K562 (cell line): ENCODE measurements around the gene KLHL22. TPM values are rescaled to one million over a fixed set of nuclear protein-coding genes. Genes with fewer than 3 reads are reported as not detected.

Experiments
- C11orf30 ChIP-seq: fragments of 450-650 bp; IDR thresholded peaks from 2 replicates; pipeline ENCODE4 v1.6.1; 2016; ENCODE audit warnings: low read depth, mild to moderate bottlenecking
- CCNT2 ChIP-seq: IDR thresholded peaks from 2 replicates; pipeline ENCODE4 v1.6.1; 2011; ENCODE audit warnings: borderline replicate concordance, low read depth, mild to moderate bottlenecking, moderate library complexity, mixed read lengths, low read length; ENCODE audit not compliant: insufficient read length; ENCODE audit errors: extremely low read depth
- JUN ChIP-seq, 2 experiments: sonication (generic) in 1 of 2; formaldehyde crosslinking in 1 of 2; IDR thresholded peaks; 2 replicates each; pipeline versions ENCODE4 v1.6.1 to v1.8.0; 2012 to 2022; ENCODE audit warnings: borderline replicate concordance in 2 of 2, mild to moderate bottlenecking in 2 of 2, improper control_type of control experiment in 1 of 2, low read depth in 1 of 2, low read length in 1 of 2, missing genetic modification reagents in 1 of 2
- POLR2G ChIP-seq: fragments of 200-400 bp; formaldehyde crosslinking; IDR thresholded peaks from 2 replicates; pipeline ENCODE4 v1.6.1; 2017; ENCODE audit warnings: low read depth, mild to moderate bottlenecking, antibody characterized with exemption, low read length, moderate library complexity
- TAF15 ChIP-seq: fragments of 200-400 bp; formaldehyde crosslinking; IDR thresholded peaks from 2 replicates; pipeline ENCODE4 v1.6.1; 2017; ENCODE audit warnings: mild to moderate bottlenecking, low read depth, low read length, moderate library complexity
- TARDBP ChIP-seq: fragments of 450-650 bp; IDR thresholded peaks from 2 replicates; pipeline ENCODE4 v1.6.1; 2016
- USF1 ChIP-seq: sonication (generic); formaldehyde crosslinking; IDR thresholded peaks from 2 replicates; pipeline ENCODE4 v1.9.0; 2022; ENCODE audit warnings: mild to moderate bottlenecking, missing genetic modification reagents
- WHSC1 ChIP-seq: IDR thresholded peaks from one replicate; pipeline ENCODE4 v1.6.1; 2012; ENCODE audit warnings: low read length, control low read depth, inconsistent platforms
- ZBTB7A ChIP-seq: IDR thresholded peaks from 2 replicates; pipeline ENCODE4 v1.6.1; 2011; ENCODE audit warnings: low read depth, mild to moderate bottlenecking, low read length, moderate library complexity, borderline replicate concordance; ENCODE audit not compliant: control insufficient read depth
- ZNF12 ChIP-seq: sonication (generic); formaldehyde crosslinking; IDR thresholded peaks from 2 replicates; pipeline ENCODE4 v1.4.0; 2020; ENCODE audit warnings: mild to moderate bottlenecking, missing genetic modification reagents
- ZNF175 ChIP-seq: fragments of 200-800 bp; sonication (Bioruptor generic); IDR thresholded peaks from 2 replicates; pipeline ENCODE4 v1.6.1; 2016; ENCODE audit warnings: low read depth, mild to moderate bottlenecking, missing genetic modification characterization, missing compliant biosample characterization
- ZNF253 ChIP-seq: fragments of 250-450 bp; sonication (Bioruptor Pico); conservative IDR thresholded peaks from 2 replicates; pipeline ENCODE4 v1.6.1; 2021; ENCODE audit warnings: mild to moderate bottlenecking
- polyA plus RNA-seq, 8 experiments: library from polyadenylated mRNA; depleted of rRNA in 4 of 8; stranded (reverse) in 5 of 8; unstranded in 3 of 8; fragments of >200 nt; fragmentation: Nextera tagmentation in 2 of 8; fragmentation: Illumina TruSeq in 1 of 8; extraction: Ambion mirVana in 2 of 8; extraction: Trizol in 1 of 8; gene quantifications; 2 replicates each; pipeline versions ENCODE4 v1.2.1 to v1.2.3, GENCODE V29; 2011 to 2014; ENCODE audit warnings: inconsistent platforms in 1 of 8, missing spikeins in 1 of 8
- total RNA-seq, 7 experiments: library from RNA; depleted of rRNA in 6 of 7; stranded (reverse); fragments of >200 nt in 6 of 7; fragmentation: Illumina TruSeq in 2 of 7; extraction: Trizol in 2 of 7; gene quantifications; 2 replicates each; pipeline versions ENCODE4 v1.2.1 to v1.2.3, GENCODE V29; 2011 to 2021; ENCODE audit warnings: low replicate concordance in 1 of 7
- TF ChIP-seq, protein P1 (sequence below): sonication (generic); formaldehyde crosslinking; IDR thresholded peaks from 2 replicates; pipeline ENCODE4 v1.8.0; 2022; ENCODE audit warnings: mild to moderate bottlenecking, missing genetic modification reagents
- TF ChIP-seq, protein P2 (sequence below): sonication (generic); formaldehyde crosslinking; IDR thresholded peaks from 2 replicates; pipeline ENCODE4 v1.8.0; 2022; ENCODE audit warnings: mild to moderate bottlenecking, missing genetic modification reagents
- TF ChIP-seq, protein P3 (sequence below): sonication (generic); formaldehyde crosslinking; IDR thresholded peaks from 2 replicates; pipeline ENCODE4 v1.8.1; 2022; ENCODE audit warnings: missing genetic modification reagents

Gene KLHL22
- total and polyA plus RNA-seq, 9 of the 15 experiments (the other 6 are each of a cell fraction or from before 2014, with no cell fraction given): 1.3 to 25.6 (median 15.2) TPM

GRCh38 chr22:20441631-20442484, 53.7 kb downstream of the KLHL22 start (continued):
- TF ChIP-seq, protein P1, sequence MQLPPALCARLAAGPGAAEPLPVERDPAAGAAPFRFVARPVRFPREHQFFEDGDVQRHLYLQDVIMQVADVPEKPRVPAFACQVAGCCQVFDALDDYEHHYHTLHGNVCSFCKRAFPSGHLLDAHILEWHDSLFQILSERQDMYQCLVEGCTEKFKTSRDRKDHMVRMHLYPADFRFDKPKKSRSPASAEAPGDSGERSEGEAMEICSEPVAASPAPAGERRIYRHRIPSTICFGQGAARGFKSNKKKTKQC: 0 out of 2 replicates have a peak, but pooled peaks have one; percentile 17
- TF ChIP-seq USF1 (CRISPR knock-in tag): peak; percentile 64
- TF ChIP-seq CCNT2: no peak
- TF ChIP-seq POLR2G: peak; percentile 57
- TF ChIP-seq, protein P2, sequence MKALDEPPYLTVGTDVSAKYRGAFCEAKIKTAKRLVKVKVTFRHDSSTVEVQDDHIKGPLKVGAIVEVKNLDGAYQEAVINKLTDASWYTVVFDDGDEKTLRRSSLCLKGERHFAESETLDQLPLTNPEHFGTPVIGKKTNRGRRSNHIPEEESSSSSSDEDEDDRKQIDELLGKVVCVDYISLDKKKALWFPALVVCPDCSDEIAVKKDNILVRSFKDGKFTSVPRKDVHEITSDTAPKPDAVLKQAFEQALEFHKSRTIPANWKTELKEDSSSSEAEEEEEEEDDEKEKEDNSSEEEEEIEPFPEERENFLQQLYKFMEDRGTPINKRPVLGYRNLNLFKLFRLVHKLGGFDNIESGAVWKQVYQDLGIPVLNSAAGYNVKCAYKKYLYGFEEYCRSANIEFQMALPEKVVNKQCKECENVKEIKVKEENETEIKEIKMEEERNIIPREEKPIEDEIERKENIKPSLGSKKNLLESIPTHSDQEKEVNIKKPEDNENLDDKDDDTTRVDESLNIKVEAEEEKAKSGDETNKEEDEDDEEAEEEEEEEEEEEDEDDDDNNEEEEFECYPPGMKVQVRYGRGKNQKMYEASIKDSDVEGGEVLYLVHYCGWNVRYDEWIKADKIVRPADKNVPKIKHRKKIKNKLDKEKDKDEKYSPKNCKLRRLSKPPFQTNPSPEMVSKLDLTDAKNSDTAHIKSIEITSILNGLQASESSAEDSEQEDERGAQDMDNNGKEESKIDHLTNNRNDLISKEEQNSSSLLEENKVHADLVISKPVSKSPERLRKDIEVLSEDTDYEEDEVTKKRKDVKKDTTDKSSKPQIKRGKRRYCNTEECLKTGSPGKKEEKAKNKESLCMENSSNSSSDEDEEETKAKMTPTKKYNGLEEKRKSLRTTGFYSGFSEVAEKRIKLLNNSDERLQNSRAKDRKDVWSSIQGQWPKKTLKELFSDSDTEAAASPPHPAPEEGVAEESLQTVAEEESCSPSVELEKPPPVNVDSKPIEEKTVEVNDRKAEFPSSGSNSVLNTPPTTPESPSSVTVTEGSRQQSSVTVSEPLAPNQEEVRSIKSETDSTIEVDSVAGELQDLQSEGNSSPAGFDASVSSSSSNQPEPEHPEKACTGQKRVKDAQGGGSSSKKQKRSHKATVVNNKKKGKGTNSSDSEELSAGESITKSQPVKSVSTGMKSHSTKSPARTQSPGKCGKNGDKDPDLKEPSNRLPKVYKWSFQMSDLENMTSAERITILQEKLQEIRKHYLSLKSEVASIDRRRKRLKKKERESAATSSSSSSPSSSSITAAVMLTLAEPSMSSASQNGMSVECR (CRISPR knock-in tag): peak; percentile 78; the same call in 1 of the 2 replicates
- TF ChIP-seq ZNF12 (CRISPR knock-in tag): no peak
- peak; percentile 19; the same call in 1 of the 2 replicates for TF ChIP-seq ZBTB7A
- no peak for TF ChIP-seq TARDBP
- TF ChIP-seq, protein P3, sequence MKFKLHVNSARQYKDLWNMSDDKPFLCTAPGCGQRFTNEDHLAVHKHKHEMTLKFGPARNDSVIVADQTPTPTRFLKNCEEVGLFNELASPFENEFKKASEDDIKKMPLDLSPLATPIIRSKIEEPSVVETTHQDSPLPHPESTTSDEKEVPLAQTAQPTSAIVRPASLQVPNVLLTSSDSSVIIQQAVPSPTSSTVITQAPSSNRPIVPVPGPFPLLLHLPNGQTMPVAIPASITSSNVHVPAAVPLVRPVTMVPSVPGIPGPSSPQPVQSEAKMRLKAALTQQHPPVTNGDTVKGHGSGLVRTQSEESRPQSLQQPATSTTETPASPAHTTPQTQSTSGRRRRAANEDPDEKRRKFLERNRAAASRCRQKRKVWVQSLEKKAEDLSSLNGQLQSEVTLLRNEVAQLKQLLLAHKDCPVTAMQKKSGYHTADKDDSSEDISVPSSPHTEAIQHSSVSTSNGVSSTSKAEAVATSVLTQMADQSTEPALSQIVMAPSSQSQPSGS (CRISPR knock-in tag): peak; percentile 70
- no peak for TF ChIP-seq ZNF175 (CRISPR knock-in tag)
- peak; percentile 10 for TF ChIP-seq WHSC1
- TF ChIP-seq C11orf30: no peak
- TF ChIP-seq ZNF253: no peak
- TF ChIP-seq TAF15: 0 out of 2 replicates have a peak, but pooled peaks have one; percentile 52
- no peak for TF ChIP-seq JUN (IDR thresholded peaks at IDR 0.05; ENCODE audit: borderline replicate concordance, low read depth, low read length)
- TF ChIP-seq JUN (CRISPR knock-in tag; IDR thresholded peaks at IDR 0.05; ENCODE audit: borderline replicate concordance): peak; percentile 90; the same call in 1 of the 2 replicates
